ENCODE results near the gene TPK1.

DNA sequence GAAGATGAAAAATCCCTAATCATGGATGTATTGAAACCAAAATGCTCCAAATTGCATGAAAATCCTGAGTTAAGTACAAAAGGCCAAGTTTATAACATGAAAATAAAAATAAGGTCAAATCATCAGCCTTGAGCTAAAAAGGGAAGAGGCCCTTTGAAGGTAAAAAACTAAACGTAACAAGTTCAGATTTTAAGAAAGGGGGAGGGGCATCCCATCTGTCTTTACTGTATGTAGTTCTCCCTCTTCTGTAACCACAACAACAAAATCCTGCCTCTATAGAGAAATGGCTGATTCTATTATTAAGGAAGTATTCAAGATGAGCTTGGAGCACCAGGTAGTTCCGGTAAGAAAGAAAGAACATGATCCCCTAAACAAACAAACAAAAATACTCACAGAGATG is 64.7 kb downstream of the TPK1 start:
- TF ChIP-seq POLR2A (IDR thresholded peaks at IDR 0.05) (no peak), CTCF (IDR thresholded peaks at IDR 0.05) (no peak)
